GOT3 (cell line): ENCODE measurements around the gene ZNF407.

Experiments
- DNase-seq: peaks from one replicate; lab custom pipeline; 2025; ENCODE audit warnings: mixed read lengths; lab: John Stamatoyannopoulos, UW

ZNF407 gene

DNA sequence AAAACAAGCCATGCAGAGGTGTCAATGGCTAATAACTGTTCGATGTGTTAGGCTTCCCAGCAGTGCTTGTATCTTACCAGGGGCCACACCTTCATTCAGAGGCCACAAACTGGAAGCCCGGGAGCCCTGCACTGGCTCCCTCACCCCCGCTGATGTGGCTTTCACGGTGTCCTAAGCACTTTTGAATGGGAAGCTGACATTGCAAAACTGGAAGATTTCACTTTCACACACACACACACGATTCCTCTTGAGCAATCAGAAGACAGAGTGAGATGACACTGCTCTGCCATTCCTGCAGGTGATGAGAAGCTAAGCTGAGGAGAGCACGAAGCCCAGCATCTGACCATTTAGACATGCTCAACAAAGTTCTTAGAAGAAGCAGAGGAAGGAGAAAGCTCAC lies 8.6 kb upstream of the ZNF407 start:
- no peak for DNase-seq

DNA sequence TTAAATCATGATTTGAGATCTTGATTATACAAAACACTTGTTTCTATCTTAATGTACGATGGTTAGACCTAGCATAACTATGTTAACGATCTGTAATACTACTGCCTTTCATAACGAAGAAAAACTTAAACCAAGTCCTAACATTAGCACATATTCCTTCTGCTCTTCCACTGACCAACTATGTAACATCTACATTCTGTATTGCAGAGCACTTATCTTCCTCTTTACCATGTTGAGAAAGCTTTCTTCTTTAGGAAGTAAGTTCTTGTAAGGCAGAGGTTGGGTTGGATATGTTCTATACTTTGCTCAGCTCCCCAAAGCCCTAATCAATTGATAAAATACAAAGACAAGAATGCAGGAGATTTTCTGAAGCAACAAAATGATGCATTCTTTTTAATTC lies 7.9 kb upstream of the ZNF407 start:
- no peak for DNase-seq

DNA sequence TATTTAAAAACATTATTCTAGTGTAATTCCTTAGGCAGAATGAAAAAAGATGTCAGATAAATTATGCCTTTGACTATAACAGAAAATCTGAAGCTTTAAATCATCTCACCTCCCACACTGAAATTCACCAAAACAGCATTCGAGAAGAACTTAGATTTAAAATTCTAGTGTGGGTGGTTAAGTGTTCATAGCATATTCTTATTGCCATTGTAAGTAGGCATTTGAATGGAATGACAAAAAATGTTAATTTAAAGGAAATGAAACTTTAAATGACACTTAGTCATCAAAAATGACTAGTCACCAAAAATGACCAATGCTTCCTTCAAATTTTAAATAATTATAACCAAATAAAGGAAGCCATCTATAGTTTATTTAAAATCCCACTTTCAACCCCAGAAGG lies 7.0 kb upstream of the ZNF407 start:
- DNase-seq, result no peak

DNA sequence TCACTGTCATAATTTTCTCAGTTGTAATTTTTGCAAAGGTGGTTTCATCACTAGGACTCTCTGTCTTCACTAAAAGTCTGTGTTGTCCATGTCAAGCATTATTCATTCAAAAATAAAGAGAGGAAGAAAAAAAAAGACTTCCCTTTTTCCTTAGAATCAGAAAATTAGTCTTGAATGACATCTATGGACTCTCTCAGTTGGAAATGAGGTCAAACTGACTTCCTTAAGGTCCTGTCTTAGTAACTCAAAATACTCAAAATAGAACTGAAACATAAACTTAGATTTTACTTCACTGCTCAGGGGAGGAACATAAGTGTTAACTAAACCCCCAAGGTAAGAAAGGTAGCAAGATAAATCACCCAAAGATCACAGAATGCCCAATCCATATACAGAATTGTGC lies 2.2 kb upstream of the ZNF407 start:
- no peak for DNase-seq

DNA sequence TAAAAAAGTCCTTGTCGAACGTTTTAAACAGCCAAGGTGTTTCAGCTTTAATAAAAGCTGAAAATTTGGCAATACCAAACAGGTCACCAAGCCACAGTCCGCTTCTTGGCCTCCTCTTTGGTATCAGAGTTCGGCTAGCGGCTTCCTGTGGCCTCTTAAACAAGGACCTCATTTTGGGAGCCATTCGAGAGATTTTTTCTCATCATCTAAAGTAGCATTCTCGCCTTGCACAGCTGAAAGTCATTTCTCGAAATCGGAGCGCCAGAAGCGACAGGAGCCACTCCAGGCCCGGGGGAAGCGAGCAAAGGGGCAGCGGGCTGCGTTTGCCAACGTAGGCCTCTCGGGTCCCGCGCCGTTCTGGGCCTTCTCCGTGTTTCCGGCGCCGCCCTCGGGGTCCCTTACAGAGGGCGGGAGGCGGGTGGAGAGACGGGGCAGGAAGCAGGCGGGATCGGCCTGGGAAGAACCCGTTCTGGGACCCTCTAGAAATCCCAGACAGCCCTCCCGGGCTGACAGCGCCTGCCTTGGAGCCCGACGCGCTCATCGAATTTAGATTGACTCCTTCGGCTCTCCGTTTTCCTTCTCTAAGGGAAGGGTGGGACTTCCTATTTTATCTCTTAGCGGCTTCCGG lies 522 bp upstream of the ZNF407 start:
- no peak for DNase-seq

DNA sequence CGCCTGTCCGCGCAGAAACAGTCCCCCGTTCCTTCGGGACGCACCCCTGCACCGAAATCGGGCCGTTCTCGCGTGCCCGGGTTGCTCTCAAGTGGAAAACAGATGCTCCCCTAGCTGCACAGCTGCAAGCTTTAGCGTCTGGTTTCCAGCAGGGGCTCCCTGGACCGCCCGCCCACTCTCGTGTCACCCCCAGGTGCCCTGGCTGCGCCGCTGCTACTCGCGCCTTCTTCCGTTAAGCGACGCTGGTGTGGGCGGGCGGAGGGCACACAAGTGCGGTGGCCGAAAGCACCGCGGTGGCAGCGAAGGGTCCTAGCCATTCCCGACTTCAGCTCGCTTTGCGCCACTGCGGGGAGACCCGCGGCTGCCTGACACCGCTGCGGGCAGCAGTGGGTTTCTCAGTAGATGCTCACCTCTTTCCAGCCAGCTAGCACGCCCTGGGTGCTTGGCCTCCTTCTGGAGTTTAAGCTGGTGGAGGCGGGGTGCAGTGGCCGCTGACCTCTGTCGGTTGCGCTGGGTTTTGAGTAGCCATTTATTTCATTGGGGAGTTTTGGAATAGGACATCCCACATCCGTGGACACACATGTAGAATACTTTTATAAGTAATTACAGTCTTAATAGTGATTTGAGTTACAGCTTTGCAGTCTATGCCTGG lies 806 bp downstream of the ZNF407 start:
- no peak for DNase-seq

DNA sequence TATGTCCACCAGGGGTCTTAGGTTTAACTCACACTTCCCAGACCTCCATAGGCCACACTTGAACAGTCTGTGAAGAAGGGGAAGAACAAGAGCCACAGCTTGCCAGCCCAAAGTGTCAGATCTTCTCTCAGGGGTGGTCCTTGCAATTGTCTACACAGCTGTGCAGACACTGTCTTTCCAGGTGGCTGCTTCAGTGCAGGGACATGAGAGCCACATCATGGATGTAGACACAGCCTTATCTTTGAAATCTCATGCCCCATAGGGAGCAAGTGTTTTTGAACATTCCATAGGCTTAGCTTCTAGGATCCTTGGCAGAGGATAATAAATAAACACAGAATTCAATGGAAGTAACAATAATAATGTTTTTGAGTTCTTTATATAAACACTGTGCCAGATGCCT lies 6.7 kb downstream of the ZNF407 start:
- DNase-seq, result no peak

DNA sequence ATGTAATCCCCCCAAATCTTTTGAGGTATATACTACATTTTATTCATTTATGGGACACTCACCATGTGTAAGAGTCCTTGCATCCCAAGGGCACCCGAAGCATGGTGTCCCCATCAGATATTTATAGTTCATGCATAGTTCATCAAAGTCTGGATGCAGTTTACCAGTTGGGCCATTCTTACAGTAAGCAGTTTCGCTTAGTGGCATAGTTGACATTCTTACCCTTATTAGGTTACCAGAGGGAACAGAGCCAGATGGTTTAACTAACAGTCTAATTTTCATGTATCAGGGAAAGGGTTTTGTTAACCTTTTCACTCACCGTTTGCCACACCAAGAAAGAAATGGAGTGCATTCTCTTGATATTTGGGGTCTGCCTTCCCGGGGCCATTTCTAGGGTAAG lies 7.1 kb downstream of the ZNF407 start:
- DNase-seq, result no peak

DNA sequence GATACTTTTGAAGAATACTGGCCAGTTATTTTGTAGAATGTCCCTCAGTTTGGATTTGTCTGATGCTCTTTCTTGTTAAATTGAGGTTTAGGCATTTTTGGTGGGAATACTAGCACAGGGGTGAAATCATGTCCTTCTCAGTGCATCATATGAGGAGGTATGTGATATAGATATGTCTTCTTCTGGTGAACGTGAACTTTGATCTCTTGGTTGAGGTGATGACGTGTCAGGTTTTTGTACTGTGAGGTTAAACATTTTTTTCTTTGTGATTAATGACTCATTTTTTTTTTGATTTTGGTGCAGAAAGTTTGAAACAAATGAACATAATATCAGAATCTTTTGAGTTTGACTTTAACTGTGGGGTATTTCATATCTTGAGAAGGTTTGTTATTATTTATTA lies 11.0 kb downstream of the ZNF407 start:
- DNase-seq, result no peak

DNA sequence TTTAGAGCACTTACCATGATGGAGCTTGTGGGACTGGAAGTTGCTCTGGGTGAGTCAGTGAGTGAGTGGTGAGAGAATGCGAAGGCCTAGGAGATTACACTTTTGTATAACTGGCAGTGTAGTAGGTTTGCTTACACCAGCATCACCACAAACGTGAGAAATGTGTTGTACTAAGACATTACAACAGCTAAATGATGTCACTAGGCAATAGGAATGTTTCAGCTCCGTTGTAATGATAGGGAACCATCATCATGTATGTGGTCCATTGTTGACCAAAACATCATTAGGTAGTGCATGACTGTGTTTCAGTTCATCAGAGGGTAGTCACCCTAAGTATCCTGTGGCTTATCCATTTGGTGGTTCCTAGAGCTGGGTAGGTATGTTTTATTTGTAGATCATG lies 11.9 kb downstream of the ZNF407 start:
- no peak for DNase-seq

DNA sequence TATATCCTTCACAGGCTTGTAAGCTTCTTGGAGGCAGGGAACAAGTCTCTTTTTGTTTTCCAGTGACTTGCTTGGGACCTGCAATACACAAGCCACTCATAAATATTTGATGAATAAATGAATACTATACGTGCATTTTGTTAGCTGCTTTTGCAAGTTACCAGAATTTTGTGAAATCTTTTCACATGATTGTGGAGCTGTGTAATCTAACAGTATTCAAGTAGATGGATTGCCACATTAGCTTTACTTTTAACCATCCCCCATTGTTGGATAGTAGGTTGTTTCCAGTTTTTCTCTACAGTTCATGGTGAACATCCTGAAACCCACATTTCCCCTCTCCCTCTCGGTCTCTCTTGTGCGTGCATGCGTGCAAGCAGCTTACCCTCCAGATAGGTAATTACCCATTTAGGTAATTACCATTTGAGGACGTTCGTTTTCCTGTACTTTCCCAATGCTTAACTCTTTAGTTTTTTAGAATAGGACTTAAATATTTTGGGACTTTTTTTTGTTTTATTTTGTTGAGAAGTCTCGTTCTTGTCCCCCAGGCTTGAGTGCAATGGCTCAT lies 12.5 kb downstream of the ZNF407 start:
- no peak for DNase-seq

DNA sequence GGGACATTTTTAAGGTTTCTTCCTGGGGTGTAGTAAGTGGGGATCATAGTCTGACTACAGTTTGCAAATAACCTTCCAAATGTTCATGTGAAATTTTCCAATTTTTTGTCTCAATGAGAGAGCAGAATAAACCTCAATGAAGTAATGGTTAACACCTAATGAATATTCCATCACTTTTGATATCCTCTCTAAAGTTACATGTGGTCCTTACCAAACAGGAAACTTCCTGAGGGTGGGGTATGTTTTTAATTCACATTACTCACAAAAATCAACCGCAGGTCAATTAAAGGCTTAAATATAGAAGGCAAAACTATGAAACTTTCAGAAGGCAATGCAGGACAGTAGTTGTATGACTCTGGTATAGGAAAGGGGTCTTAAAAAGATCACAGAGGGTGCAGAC lies 13.2 kb downstream of the ZNF407 start:
- no peak for DNase-seq

DNA sequence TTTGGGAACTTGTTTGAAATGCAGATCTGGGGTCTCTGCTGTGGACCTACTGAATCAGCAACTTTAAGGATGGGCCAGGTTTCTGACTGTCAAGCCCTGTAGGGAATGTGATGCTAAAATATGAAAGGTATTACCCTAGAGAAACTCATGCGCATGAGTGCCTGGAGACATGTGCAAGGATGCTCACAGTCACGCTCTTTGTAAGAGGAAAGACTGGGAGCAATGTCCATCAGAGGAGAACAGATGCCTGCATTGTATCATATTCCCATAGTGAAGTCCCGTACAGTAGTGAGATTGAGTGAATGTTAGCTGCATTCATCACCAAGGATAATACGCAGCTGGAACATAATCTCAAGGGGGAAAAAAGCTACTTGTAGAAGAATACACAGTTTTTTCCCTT lies 14.1 kb downstream of the ZNF407 start:
- no peak for DNase-seq

DNA sequence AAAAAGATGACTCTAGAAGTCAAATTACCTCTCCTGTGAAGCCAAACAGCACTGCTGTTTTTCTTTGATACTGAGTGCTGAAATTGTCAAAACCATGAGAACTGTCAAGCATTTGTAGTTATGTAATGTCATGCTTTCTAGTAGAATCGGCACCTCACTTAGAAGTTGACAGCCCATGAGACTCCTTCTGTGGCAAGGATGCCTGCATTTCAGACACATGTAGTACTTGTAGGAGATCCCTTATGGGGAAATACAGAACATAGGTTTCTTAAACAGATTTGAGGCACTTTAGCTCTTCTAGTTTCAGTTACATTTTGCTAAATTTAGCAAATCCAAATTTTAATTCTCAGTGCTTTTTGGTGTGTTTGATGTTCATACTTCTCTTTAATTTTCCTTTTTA lies 15.7 kb downstream of the ZNF407 start:
- no peak for DNase-seq

DNA sequence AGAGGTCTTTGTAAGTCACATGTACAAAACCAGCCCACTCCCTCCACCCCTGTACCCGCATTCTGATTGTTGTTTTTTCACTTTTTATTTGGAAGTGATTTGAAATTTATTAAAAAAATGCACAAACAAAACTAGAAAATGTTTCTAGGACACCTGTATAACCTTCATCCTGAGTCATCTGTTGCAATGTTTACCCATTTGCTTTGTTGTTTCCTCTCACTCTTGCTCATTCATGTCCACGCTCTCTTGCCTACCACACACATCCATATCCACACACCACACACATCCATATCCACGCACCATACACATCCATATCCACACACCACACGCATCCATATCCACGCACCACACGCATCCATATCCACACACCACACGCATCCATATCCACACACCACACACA lies 18.8 kb downstream of the ZNF407 start:
- DNase-seq, result no peak

DNA sequence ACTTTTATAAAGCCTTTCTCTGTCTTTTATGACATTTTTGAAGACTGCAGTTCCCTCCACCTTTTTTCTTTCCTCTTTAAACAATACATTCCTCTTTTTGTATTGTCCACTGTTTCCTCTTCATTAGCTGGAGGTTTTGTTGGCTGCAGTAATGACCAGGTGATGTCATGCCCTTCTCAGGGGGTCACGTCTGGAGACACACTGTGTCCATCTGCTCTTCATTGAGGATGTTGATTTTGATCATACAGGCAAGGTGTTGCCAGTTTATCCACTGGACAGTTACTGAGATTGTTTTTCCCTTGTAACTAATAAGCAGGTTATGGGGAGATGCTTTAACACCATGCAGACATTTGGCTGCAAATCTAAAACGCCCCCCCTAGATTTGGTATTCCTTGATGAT lies 19.8 kb downstream of the ZNF407 start:
- no peak for DNase-seq

DNA sequence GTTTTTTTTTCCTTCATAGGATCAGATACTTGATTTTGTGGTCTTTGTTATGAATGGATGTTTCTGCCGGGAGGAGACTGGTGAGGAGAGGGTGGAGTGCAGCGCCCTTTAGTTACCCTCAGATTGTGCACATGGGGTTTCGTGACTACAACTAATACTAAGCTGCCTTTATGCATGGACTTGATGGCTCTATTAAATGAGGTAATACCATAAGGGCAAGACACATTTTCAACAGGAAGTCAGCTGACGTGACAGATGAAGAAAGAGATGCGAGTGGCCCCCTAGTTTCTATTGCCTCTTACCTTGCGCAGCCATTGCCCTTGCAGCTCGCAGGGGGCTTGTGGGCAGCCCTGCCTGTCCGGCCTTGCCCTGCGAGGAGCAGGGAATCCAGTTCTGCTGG lies 24.4 kb downstream of the ZNF407 start:
- no peak for DNase-seq

DNA sequence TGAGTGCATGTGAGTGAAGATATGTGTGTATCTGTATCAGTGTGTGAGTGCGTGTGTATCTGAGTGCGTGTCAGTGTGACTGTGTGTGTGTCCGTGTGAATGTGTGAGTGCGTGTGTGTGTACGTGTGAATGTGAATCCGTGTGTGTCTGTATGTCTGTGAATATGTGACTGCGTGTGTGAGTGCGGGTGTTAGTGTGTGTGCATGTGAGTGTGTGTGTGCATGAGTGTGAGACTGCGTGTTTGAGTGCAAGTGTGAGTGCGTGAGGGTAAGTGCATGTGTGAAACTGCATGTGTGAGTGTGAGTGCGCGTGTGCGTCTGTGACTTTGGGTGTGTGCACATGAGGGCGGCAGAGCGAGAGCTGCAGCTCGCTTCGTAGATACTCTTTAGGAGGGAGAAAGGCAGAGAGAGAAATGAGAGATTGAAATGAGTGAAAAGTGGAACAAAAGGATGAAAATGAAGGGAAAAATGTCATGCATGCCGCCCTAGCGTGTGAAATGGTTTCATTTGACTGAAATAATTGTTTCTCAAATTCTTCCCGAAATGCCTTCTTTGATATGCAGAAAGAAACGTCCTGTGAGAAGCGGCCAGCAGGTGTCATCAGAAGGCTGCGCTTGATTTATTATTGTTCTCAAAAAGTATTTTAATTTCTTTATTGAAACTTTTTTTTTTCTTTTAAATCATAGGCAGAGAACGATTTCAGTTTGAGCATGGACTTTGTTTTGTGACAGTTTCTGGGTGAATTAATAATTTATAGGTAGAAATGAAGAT lies 25.6 kb downstream of the ZNF407 start:
- no peak for DNase-seq

DNA sequence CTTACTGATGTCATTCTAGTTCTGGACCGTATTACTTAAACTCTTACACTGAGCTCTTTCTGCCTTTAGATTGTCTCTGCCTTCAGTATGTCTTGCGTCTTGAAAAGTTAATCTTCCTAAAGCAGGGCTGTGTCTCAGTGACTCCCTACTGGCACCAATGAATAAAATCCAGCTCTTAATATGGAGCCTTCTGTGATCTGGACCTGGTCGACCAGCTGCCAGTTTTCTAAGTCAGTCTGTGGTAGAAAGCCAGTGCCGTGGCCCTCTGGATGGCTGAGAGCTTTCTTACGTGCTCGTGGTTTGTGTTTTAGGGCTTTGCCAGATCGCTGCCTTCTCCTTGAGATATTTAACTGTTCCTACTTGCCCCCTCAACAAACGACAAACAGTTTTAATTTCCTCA lies 26.8 kb downstream of the ZNF407 start:
- DNase-seq, result no peak

DNA sequence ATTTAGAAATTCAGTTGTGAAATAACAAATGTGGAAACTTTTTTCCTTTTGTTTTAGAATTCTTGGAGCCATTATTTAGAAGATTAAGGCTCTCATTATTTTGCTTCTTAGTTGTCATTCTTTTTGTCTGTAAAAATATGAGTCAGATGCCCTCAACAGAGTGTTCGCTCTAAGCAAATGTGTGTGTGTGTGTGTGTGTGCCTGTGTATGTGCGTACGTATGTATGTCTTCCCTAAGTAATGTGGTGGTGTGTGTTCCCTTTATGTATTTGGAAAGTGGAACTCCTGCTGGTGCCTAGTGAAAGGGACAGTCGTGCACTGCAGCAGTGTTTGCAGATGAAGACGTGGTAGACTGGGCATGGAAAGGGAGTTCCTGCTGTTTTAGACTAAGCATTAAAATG lies 27.5 kb downstream of the ZNF407 start:
- no peak for DNase-seq

DNA sequence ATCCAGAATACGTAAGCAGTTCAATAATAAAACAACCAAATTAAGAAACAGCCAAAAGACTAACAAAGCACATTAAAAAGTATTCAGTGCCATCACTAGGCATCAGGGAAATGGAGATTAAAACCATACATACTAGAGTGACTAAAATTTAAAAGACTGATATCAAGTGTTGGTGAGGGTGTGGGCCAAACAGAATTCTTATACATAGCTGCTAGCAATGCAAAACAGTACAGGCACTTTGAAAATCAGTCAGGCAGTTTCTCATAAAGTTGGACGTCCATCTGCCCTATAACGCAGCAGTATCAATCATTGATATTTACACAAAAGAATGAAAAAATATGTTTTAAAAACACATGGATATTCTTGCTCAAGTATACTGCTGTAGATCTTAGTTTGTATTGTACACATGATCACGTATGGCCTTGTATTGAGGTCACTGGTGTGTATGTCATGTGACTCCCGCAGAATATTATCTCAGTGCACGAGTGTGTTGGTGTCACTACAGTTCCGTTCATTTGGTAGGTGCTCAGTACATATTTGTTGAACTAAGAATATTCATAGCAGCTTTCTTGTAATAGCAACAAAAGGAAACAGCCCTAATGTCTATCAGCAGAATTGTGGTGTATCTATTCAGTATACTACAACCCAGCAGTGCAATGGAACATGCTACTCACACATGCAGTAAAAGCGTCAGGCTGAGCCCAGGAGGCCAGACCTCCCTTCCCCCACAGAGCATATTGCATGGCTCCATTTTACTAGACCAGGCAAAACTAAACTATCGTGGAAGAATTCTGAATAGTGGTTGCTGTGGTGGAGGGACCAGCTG lies 28.6 kb downstream of the ZNF407 start:
- no peak for DNase-seq

DNA sequence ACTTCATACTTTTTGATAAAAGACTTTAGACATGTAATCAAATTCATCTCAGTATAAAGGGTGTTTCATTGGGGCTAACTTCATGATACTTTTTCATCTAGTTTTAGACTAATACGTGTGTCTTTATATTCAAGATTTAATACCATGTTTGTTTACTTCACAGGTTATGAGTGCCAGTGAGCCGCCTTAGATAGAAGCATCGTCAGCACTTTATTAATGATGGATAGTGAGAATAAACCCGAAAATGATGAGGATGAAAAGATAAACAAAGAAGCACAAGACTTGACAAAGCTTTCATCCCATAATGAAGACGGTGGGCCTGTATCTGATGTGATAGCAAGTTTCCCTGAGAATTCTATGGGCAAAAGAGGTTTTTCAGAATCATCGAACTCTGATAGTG lies 33.1 kb downstream of the ZNF407 start:
- DNase-seq, result no peak
